IMR-90 (cell line): Measurements from ENCODE around the gene TTF2. TPM values are rescaled to one million over a fixed set of nuclear protein-coding genes. Genes with fewer than 3 reads are reported as not detected.

Experiments
- ATAC-seq: fragments of 200-7000 bp; cut with Tn5 transposase; 2 replicates; pipeline ENCODE4 v1.9.1; 2020; ENCODE audit warnings: low read depth, mild to moderate bottlenecking, moderate library complexity
- BruUV-seq: library from RNA; stranded (reverse); fragments of 400-500 nt; replicated peaks from 2 replicates; lab custom pipeline; 2021; lab: Mats Ljungman, UMichigan
- CTCF ChIA-PET: fragments of 300-600 bp; formaldehyde crosslinking; extraction: SDS; loops from one replicate; lab custom pipeline; 2021; ENCODE audit warnings: antibody characterized with exemption; lab: Yijun Ruan, JAX
- POLR2A ChIA-PET: fragments of 300-600 bp; sonication (Branson Sonifier 250); formaldehyde crosslinking; loops from one replicate; lab custom pipeline; 2022; ENCODE audit warnings: antibody characterized with exemption; ENCODE audit not compliant: unreplicated experiment; lab: Charles Lee
- DNase-seq: peaks from one replicate; pipeline ENCODE4 v3.0.0; 2013
- H2AFZ ChIP-seq: replicated peaks from 2 replicates; pipeline ENCODE3; 2013; ENCODE audit warnings: low read length, mild to moderate bottlenecking; ENCODE audit not compliant: poor library complexity
- H2AK5ac ChIP-seq: 2 replicates; pipeline ENCODE4 v1.6.1; 2013; ENCODE audit warnings: low read depth, low read length, inconsistent platforms
- H2AK9ac ChIP-seq: replicated peaks from 2 replicates; pipeline ENCODE3; 2013; ENCODE audit warnings: mild to moderate bottlenecking, low read depth, low read length, moderate library complexity; ENCODE audit not compliant: poor library complexity
- H2BK120ac ChIP-seq: 2 replicates; pipeline ENCODE4 v1.6.1; 2013; ENCODE audit warnings: low read depth, low read length, inconsistent platforms
- H2BK15ac ChIP-seq: 3 replicates; pipeline ENCODE4 v1.6.1; 2013; ENCODE audit warnings: low read depth, low read length, inconsistent platforms
- H2BK20ac ChIP-seq: 2 replicates; pipeline ENCODE4 v1.6.1; 2013; ENCODE audit warnings: low read depth, mild to moderate bottlenecking, inconsistent platforms, low read length, moderate library complexity
- H2BK5ac ChIP-seq: 2 replicates; pipeline ENCODE4 v1.6.1; 2013; ENCODE audit warnings: mild to moderate bottlenecking, low read depth, low read length, inconsistent platforms; ENCODE audit not compliant: poor library complexity, severe bottlenecking
- H3K14ac ChIP-seq: replicated peaks from 2 replicates; pipeline ENCODE4 v1.6.1; 2013; ENCODE audit warnings: low read depth, low read length, inconsistent platforms
- H3K18ac ChIP-seq: 2 replicates; pipeline ENCODE4 v1.6.1; 2013; ENCODE audit warnings: low read depth, low read length, control low read depth
- H3K23ac ChIP-seq: 2 replicates; pipeline ENCODE4 v1.6.1; 2013; ENCODE audit warnings: low read depth, low read length, inconsistent platforms
- H3K27ac ChIP-seq: 2 replicates; pipeline ENCODE4 v1.5.1; 2013; ENCODE audit warnings: mild to moderate bottlenecking, control low read depth, low read length; ENCODE audit not compliant: insufficient read depth
- H3K27me3 ChIP-seq: 2 replicates; pipeline ENCODE4 v1.6.1; 2013; ENCODE audit warnings: low read length; ENCODE audit not compliant: control insufficient read depth, insufficient read depth
- H3K36me3 ChIP-seq: 2 replicates; pipeline ENCODE4 v1.6.1; 2013; ENCODE audit warnings: low read length, mixed read lengths; ENCODE audit not compliant: control insufficient read depth, insufficient read depth
- H3K4ac ChIP-seq: 2 replicates; pipeline ENCODE4 v1.6.1; 2013; ENCODE audit warnings: low read depth, low read length, inconsistent platforms
- H3K4me1 ChIP-seq: 2 replicates; pipeline ENCODE4 v1.6.1; 2013; ENCODE audit warnings: low read length, mixed read lengths; ENCODE audit not compliant: control insufficient read depth, insufficient read depth
- H3K4me2 ChIP-seq: 2 replicates; pipeline ENCODE4 v1.6.1; 2013; ENCODE audit warnings: low read depth, mild to moderate bottlenecking, control low read depth, low read length, moderate library complexity
- H3K4me3 ChIP-seq: 2 replicates; pipeline ENCODE4 v1.5.1; 2013; ENCODE audit warnings: low read depth, mild to moderate bottlenecking, control low read depth, low read length, moderate library complexity; ENCODE audit not compliant: insufficient read depth
- H3K56ac ChIP-seq: 2 replicates; pipeline ENCODE4 v1.6.1; 2013; ENCODE audit warnings: low read length, inconsistent platforms; ENCODE audit not compliant: insufficient read depth; ENCODE audit errors: extremely low read depth
- H3K79me1 ChIP-seq, 2 experiments: 2 replicates each; pipeline ENCODE4 v1.6.1; 2013; ENCODE audit warnings: low read length in 2 of 2, inconsistent platforms in 1 of 2, low read depth in 1 of 2
- H3K9ac ChIP-seq: 2 replicates; pipeline ENCODE4 v1.6.1; 2013; ENCODE audit warnings: low read depth, low read length, control low read depth
- H3K9me1 ChIP-seq: 2 replicates; pipeline ENCODE4 v1.6.1; 2013; ENCODE audit warnings: low read length, inconsistent platforms; ENCODE audit not compliant: insufficient read depth
- H3K9me3 ChIP-seq: 2 replicates; pipeline ENCODE4 v1.6.1; 2013; ENCODE audit warnings: low read length; ENCODE audit not compliant: control insufficient read depth, insufficient read depth
- H4K20me1 ChIP-seq: 2 replicates; pipeline ENCODE4 v1.6.1; 2013; ENCODE audit warnings: low read length, inconsistent platforms; ENCODE audit not compliant: insufficient read depth
- H4K5ac ChIP-seq: 2 replicates; pipeline ENCODE4 v1.6.1; 2013; ENCODE audit warnings: mild to moderate bottlenecking, low read depth, low read length, control low read depth
- H4K8ac ChIP-seq, 2 experiments: 2 replicates each; pipeline ENCODE4 v1.6.1; 2013; ENCODE audit warnings: low read depth in 2 of 2, low read length in 2 of 2, control low read depth in 1 of 2, inconsistent platforms in 1 of 2
- H4K91ac ChIP-seq: 2 replicates; pipeline ENCODE4 v1.6.1; 2013; ENCODE audit warnings: low read depth, low read length, inconsistent platforms; ENCODE audit not compliant: insufficient read depth
- BHLHE40 ChIP-seq: fragments of 150-350 bp; IDR thresholded peaks from 2 replicates; pipeline ENCODE4 v1.6.1; 2016; ENCODE audit warnings: mild to moderate bottlenecking, low read depth, low read length
- CEBPB ChIP-seq: IDR thresholded peaks from 2 replicates; pipeline ENCODE4 v1.6.1; 2012; ENCODE audit warnings: low read depth, low read length, improper control_type of control experiment
- CHD1 ChIP-seq: IDR thresholded peaks from 2 replicates; pipeline ENCODE4 v1.6.1; 2012; ENCODE audit warnings: low read depth, low read length, improper control_type of control experiment
- MAFK ChIP-seq: IDR thresholded peaks from 2 replicates; pipeline ENCODE4 v1.6.1; 2012; ENCODE audit warnings: low read depth, low read length, improper control_type of control experiment
- MAZ ChIP-seq: IDR thresholded peaks from 2 replicates; pipeline ENCODE4 v1.6.1; 2012; ENCODE audit warnings: low read depth, mild to moderate bottlenecking, low read length, improper control_type of control experiment, moderate library complexity, borderline replicate concordance
- MXI1 ChIP-seq: IDR thresholded peaks from 2 replicates; pipeline ENCODE4 v1.6.1; 2012; ENCODE audit warnings: low read depth, mild to moderate bottlenecking, low read length, moderate library complexity, borderline replicate concordance
- NFE2L2 ChIP-seq: fragments of 150-350 bp; IDR thresholded peaks from 2 replicates; pipeline ENCODE4 v1.6.1; 2016; ENCODE audit warnings: low read depth, mild to moderate bottlenecking, low read length
- RAD21 ChIP-seq: IDR thresholded peaks from 2 replicates; pipeline ENCODE4 v1.6.1; 2012; ENCODE audit warnings: low read length, improper control_type of control experiment
- RCOR1 ChIP-seq: IDR thresholded peaks from 2 replicates; pipeline ENCODE4 v1.6.1; 2012; ENCODE audit warnings: mild to moderate bottlenecking, low read length, improper control_type of control experiment; ENCODE audit not compliant: insufficient replicate concordance
- RFX5 ChIP-seq: IDR thresholded peaks from 2 replicates; pipeline ENCODE4 v1.8.0; 2012; ENCODE audit warnings: low read depth, mild to moderate bottlenecking, low read length, moderate library complexity
- SMC3 ChIP-seq: fragments of 150-350 bp; IDR thresholded peaks from 2 replicates; pipeline ENCODE4 v1.6.1; 2016; ENCODE audit warnings: low read depth, mild to moderate bottlenecking, antibody characterized with exemption, low read length, moderate library complexity
- WGBS, 2 experiments: methylation state at CpG; one replicate each; pipeline versions ENCODE4 v1.1.5 to v1.1.7; 2013; ENCODE audit warnings: missing lambda C conversion rate in 2 of 2; ENCODE audit not compliant: insufficient read length in 1 of 2; ENCODE audit errors: extremely low coverage in 2 of 2; 5-methylcytosine and 5-hydroxymethylcytosine counted together
- dilution Hi-C: fragments of 300-500 bp; cut with HindIII; formaldehyde crosslinking; loops from one replicate; pipeline ENCODE4 v1.14.3; 2018; ENCODE audit warnings: low sequenced_read_pairs; ENCODE audit not compliant: unreplicated experiment
- in situ Hi-C: fragments of 300-500 bp; cut with MboI; formaldehyde crosslinking; loops from 3 replicates; pipeline ENCODE4 v1.14.3; 2019; ENCODE audit warnings: low sequenced_read_pairs, inconsistent platforms, mixed read lengths
- intact Hi-C: fragments of 100-400 bp; cut with micrococcal nuclease; formaldehyde crosslinking; loops from 2 replicates; pipeline ENCODE4 v1.10.0; 2022
- polyA plus RNA-seq, 3 experiments: library from polyadenylated mRNA; depleted of rRNA; stranded (reverse); fragments of >200 nt; gene quantifications; 2 replicates each; pipeline ENCODE4 v1.2.3, GENCODE V29; 2012; ENCODE audit warnings: low replicate concordance in 1 of 3
- total RNA-seq: library from RNA; depleted of rRNA; stranded (reverse); fragments of >200 nt; gene quantifications from 2 replicates; pipeline ENCODE4 v1.2.3, GENCODE V29; 2012
- TF ChIP-seq, protein P1 (sequence below): fragments of 150-350 bp; IDR thresholded peaks from 2 replicates; pipeline ENCODE4 v1.6.1; 2017; ENCODE audit warnings: mild to moderate bottlenecking, antibody characterized with exemption, low read length, low read depth
- TF ChIP-seq, protein P2 (sequence below): conservative IDR thresholded peaks from 2 replicates; pipeline ENCODE4 v1.5.1; 2012; ENCODE audit warnings: mild to moderate bottlenecking, low read depth, low read length, improper control_type of control experiment
- TF ChIP-seq, protein P3 (sequence below): fragments of 150-350 bp; IDR thresholded peaks from 2 replicates; pipeline ENCODE4 v1.6.1; 2016; ENCODE audit warnings: low read depth, mild to moderate bottlenecking, low read length, moderate library complexity, borderline replicate concordance

Gene TTF2
- total and polyA plus RNA-seq, 2 of the 4 experiments (the other 2 are of a cell fraction) = 11.5 to 14.7 TPM

GRCh38 chr1:117046781-117047180, 13.3 kb upstream of the TTF2 start:
- Histone ChIP-seq H3K4me1 (no peaks in the 10 kb centered on the region), H2AK9ac (no peak overlapping the region), H4K5ac (no peak overlapping the region), H3K36me3 (no peaks in the 10 kb centered on the region), H2AFZ (no peak overlapping the region), H3K27me3 (0 out of 2 replicates have a peak, but pooled peaks cover 2% of the 10 kb centered on the region), H2BK120ac (no peak overlapping the region), H2BK15ac (no peak overlapping the region), H3K27ac (no peak overlapping the region), H3K79me1 (no peaks in the 10 kb centered on the region), H3K14ac (no peak overlapping the region), H3K23ac (no peak overlapping the region), H4K91ac (no peak overlapping the region), H3K4me3 (no peak overlapping the region), H2BK5ac (no peak overlapping the region), H3K4me2 (no peak overlapping the region), H4K20me1 (no peaks in the 10 kb centered on the region), H3K9ac (no peak overlapping the region), H3K18ac (no peak overlapping the region), H3K4ac (no peak overlapping the region), H2AK5ac (no peak overlapping the region), H4K8ac (no peak overlapping the region), H3K9me1 (peaks cover 4% of the 10 kb centered on the region; the same call in 1 of the 2 replicates), H3K9me3 (no peaks in the 10 kb centered on the region), H3K56ac (no peak overlapping the region), H2BK20ac (no peak overlapping the region)
- no TSS peak for BruUV-seq
- no CpG with 5 or more reads among the region's 4 CpGs for WGBS, 2 experiments
- dilution Hi-C loops = no loop called here
- ChIA-PET CTCF (no interaction called here), POLR2A (no interaction called here)
- ATAC-seq = no peak
- TF ChIP-seq CHD1 = no peak
- TF ChIP-seq, protein P1, sequence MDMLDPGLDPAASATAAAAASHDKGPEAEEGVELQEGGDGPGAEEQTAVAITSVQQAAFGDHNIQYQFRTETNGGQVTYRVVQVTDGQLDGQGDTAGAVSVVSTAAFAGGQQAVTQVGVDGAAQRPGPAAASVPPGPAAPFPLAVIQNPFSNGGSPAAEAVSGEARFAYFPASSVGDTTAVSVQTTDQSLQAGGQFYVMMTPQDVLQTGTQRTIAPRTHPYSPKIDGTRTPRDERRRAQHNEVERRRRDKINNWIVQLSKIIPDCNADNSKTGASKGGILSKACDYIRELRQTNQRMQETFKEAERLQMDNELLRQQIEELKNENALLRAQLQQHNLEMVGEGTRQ = no peak
- no peak for TF ChIP-seq RFX5
- TF ChIP-seq, protein P2, sequence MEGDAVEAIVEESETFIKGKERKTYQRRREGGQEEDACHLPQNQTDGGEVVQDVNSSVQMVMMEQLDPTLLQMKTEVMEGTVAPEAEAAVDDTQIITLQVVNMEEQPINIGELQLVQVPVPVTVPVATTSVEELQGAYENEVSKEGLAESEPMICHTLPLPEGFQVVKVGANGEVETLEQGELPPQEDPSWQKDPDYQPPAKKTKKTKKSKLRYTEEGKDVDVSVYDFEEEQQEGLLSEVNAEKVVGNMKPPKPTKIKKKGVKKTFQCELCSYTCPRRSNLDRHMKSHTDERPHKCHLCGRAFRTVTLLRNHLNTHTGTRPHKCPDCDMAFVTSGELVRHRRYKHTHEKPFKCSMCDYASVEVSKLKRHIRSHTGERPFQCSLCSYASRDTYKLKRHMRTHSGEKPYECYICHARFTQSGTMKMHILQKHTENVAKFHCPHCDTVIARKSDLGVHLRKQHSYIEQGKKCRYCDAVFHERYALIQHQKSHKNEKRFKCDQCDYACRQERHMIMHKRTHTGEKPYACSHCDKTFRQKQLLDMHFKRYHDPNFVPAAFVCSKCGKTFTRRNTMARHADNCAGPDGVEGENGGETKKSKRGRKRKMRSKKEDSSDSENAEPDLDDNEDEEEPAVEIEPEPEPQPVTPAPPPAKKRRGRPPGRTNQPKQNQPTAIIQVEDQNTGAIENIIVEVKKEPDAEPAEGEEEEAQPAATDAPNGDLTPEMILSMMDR = no peak
- no peak for TF ChIP-seq RAD21
- no peak for TF ChIP-seq MAFK
- TF ChIP-seq MXI1 = no peak
- TF ChIP-seq MAZ = no peak
- TF ChIP-seq SMC3 = no peak
- TF ChIP-seq, protein P3, sequence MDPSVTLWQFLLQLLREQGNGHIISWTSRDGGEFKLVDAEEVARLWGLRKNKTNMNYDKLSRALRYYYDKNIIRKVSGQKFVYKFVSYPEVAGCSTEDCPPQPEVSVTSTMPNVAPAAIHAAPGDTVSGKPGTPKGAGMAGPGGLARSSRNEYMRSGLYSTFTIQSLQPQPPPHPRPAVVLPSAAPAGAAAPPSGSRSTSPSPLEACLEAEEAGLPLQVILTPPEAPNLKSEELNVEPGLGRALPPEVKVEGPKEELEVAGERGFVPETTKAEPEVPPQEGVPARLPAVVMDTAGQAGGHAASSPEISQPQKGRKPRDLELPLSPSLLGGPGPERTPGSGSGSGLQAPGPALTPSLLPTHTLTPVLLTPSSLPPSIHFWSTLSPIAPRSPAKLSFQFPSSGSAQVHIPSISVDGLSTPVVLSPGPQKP = no peak
- no peak for TF ChIP-seq CEBPB
- TF ChIP-seq BHLHE40 = no peak
- no peak for TF ChIP-seq RCOR1
- no peak for TF ChIP-seq NFE2L2
- no peak for DNase-seq
- intact Hi-C loops = no loop called here
- in situ Hi-C loops = no loop called here
